Kasumi-1 (cell line): Measurements from ENCODE around the gene ASB16.
A peak's percentile ranks its signal among the peaks of the same experiment; 100 is the strongest.

Experiments used
- DNase-seq, 2 experiments: peaks; one replicate each; lab custom pipeline; 2025; lab: John Stamatoyannopoulos, UW

ASB16 gene

DNA sequence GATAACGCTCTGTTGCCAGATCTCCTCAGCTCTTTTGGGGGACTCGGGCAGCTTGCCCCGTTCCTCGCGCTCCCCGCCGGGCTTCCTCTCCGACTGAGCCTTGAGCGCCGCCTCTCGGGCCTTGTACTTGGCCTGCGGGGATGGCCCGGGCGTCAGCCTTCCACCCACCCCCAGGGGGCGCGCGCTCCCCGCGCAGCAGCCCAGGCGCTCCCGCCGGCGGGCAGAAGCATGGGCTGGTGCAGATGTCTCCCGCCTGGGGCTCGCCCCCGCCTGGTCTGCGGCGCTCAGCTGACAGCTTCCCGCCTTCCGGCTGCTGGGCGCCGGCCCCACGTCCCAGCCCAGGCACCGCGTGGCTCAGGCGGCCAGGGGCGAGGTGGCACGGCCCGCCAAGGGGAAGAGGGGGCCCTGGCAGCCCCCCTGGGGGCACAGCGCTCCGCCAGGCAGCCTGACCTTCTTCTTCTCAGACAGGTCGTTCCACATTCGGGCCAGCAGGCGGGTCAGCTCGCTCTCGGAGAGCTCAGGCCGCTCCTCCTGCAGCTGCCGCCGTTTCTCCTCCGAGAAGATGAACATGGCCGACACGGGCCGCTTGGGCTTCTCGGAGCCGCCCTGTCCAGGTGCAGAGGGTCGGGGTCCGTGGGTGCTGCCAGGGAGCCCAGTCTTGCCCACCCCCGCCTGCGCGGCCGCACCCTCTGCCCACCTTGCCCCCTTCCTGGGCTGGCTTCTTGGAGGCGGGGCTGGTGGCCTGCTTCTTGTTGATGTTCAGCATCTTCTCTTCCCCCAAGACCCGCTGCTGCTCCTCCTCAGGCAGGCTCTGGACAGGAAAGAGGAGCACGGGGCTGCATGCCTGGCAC lies 40.1 kb downstream of the ASB16 start:
- DNase-seq, result peak; percentile 86 to 90

GRCh38 chr17:44211281-44212265 lies 41.1 kb downstream of the ASB16 start:
- DNase-seq, result no peak

DNA sequence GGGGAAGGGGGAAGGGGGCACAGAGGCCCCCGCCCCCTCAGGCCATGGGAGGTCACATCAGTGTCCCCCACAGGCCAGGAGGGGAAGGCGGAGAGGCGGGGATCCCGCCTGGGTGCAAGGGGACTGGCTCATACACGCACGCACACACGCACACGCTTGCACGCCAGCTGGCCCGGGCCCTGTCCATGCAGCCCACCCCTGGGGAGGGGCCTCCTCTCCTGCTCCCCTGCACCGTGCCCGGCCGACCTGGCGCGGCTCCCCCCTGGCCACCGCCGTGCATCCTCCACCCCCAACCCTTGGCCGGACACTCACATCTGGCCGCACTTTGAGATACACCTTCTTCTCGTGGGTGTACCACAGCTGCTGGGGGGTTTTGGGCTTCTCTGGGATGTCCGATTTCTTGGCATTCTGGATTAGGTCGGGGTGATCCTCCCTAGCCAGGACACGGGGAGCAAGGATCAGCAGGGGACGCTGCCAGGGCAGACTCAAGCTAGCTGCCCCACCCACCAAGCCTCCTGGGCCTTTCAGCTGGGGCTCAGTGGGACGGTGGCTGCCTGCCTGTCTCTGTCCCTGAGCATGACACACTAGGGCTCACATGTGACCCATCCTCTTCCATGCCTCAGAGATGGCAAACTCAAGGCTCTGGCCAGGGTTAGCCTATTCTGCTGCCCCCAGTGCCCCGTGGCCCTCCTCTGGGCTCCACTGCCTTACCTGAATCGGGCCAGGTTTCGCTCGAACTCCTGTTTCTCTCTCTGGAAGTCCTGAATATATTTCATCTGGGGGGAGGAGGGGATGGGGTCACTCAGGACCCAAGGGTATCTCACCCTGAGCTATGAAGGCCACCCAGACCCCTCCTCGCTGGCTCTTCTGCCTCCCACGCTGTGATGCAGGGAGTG lies 42.3 kb downstream of the ASB16 start:
- no peak for DNase-seq

GRCh38 chr17:44213403-44214229 lies 43.1 kb downstream of the ASB16 start:
- DNase-seq, result no peak

GRCh38 chr17:44214230-44214494 lies 43.7 kb downstream of the ASB16 start:
- DNase-seq, result no peak

DNA sequence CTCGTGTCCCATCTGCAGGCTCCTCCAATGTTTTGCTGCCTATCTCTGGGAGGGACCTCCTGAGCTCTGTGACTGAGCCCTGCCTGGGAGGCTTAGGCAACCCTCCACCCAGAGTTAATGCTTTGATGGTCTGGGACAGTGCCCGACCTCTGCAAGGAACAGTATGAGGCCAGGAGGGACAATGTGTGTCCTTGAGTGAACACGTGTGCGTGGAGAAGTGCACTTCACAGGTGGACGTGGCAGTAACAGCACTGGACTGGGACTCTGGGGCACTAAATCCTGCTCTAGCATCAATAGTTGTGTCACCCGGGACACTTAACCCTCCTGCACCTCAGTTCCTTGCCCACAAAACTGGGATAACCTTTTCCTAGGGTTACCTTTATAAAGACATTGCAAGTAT lies 44.4 kb downstream of the ASB16 start:
- no peak for DNase-seq

- no peak for DNase-seq
These were observed 45.7 kb downstream of the ASB16 start for GRCh38 chr17:44216173-44216572.

DNA sequence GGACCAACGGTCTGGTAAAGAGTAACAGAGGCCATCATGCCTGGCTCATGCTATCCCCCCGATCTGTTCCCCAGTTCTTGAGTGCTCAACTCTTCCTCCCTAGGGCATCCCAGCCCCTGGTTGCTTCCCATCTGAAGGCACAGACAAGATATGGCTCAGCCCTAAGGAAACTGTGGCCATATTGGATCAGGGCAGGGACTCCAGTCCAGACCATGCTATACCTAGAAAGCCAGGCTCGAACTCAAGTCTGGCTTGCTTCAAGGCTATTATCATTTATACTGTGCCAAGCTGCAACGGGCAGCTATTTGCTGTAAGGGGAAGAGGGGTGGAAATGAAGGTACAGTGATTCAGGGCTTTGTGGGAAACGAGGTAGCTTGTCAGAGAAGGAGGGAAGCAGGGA lies 46.2 kb downstream of the ASB16 start:
- DNase-seq, result no peak

DNA sequence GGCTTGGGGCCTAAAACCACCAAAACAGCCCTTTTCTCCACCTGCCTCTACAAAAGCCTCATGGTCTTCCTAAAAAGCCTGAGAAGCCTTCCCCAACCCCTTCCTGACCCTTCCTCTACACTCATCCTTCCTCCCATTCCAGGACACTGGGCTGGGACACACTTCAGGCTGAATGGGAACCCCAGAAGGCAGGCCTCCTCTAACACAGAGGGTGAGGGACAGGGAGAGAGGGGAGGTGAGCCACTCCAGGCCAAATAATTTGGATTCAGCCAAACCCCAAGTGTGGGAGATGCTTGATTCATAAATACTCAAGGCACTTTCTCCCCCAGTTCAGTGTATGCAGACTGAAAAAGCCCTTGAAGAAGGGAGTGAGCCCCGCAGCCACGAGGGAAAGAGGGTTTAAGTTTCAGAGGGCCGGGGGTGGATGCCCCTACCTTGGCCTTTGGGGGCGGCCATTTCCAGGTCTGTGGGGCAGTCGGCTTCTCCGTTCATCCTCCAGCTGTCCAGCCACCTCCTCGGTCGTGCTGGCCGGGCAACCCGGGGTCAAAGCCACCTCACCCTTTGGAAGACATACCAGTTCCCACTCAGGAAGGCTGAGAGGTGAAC lies 47.3 kb downstream of the ASB16 start:
- no peak for DNase-seq

DNA sequence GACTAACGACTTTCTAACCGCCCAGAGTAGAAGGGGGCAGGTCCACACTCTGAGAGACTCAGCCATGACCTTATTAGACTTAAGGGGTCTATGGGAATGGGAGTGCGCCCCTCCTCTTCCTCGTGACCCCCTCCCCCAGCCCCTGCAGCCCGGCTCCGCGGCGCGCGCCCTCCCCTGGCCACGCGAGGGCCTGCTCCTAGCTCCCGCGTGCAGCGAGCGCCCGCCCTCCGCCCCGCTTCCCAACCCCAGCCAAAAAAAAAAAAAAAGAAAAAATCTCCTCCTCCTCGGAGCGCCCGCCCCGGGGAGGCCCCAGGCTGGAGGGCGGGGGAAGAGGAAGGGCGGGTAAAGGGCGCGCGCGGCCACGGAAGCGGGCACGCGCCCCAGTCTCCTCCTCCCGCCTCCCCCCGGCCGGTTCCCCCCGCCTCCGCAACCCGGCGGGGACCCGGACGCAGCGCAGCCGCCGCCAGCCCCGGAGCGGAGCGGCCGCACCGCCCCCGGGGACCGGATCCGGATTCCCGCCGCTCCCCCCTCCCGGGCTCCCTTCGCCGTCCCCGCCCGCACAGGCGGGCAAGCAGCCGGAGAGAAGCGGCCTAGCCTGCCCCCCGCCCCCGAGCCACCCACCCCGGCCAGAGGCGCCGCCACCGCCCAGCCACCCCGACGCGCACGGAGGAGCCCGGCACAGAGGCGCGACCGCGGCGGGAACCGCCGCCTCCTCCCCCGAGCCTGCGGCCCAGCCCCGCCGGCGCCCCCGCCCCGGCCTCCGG lies 48.0 kb downstream of the ASB16 start:
- DNase-seq, result peak; percentile 72 to 80

DNA sequence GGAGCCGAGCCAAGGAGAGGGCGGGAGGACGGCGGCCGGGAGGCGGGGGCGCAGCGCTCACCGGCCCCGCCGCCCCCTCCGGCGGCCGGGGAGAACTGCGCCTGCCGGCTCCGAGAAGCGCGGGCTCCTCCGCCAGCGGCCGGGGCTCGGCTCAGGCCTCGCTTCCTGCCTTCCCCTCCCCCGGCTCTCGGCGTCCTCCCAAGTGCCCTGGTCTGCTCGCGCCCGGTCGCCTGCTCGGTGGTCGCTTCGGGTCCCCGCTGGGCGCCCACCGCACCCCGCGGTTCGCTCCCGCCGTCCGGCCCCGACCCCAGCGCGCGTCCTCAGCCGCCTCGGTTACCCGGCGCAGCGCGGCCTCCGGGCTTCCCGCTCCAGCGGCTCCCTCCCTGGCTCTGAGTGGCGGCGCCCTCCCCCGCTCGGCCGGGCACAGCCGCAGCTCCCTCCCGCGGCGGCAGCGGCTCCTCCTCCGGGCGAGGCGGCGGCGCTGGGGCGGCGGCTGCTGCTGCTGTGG lies 48.7 kb downstream of the ASB16 start:
- peak in 1 of 2 experiments; percentile 62 for DNase-seq

- peak in 1 of 2 experiments; percentile 45 for DNase-seq
These were observed 49.2 kb downstream of the ASB16 start, which contains the start of gene UBTF for GRCh38 chr17:44219616-44220212. Gene UBTF, minus strand, starts transcription at chr17:44219675. Its CDS starts 1,446 bp downstream, at chr17:44218229.

- DNase-seq, result peak; percentile 21 to 45
These were observed 49.9 kb downstream of the ASB16 start for GRCh38 chr17:44220213-44221083.

- DNase-seq, result peak; percentile 67 to 68
These were observed 50.8 kb downstream of the ASB16 start for GRCh38 chr17:44221084-44221861.

GRCh38 chr17:44221862-44222111 lies 51.3 kb downstream of the ASB16 start:
- no peak for DNase-seq

DNA sequence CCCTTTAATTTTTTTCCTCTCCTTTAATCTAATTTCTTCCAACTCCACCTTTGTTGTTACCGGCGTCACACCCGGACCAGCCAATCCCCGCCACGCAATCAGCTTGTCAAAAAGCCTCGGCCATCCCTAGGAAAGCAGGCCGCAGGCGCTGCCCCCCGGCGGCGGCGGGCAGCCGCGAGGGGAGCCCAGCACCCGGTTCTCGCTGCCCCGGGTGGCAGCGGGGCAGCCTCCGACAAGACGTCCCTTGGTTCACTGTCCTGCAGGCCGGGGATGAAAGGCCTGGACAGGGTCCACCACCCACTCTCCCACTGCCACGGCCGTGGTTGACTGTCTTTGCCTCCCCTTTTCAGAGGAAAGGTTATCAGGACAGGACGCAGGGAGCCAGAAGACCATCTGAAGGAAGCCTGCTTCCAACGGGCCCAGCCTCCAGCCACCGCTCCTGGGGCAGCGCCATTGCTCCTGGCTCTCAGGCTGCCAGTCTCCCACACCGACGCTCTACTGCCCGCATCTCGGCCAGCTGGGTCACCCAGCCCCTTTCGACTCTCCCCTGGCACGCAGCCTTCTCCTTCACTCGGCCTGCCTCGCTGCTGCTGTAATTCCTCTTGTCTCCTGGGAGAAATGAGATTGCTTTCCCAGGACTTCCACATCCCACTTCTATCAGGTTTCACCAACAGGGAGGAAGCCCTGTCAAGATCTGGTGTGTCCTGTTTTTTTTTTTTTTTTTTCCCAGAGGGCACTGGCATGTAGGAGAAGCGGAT lies 51.8 kb downstream of the ASB16 start:
- DNase-seq, result peak; percentile 67 to 70

GRCh38 chr17:44223541-44224071 lies 53.1 kb downstream of the ASB16 start:
- DNase-seq, result no peak
